GM19463 (cell line): ENCODE results near the gene PDE9A.
"Not testable (repeated sequence)": the region's sequence is repeated elsewhere in the genome, so short reads cannot be mapped to it uniquely, and the experiment has no call there.

Source experiments
- ATAC-seq: cut with Tn5 transposase; IDR thresholded peaks from one replicate; pipeline ENCODE4 v1.9.1; 2021; ENCODE audit warnings: mild to moderate bottlenecking, moderate library complexity; ENCODE audit not compliant: unreplicated experiment

Gene PDE9A

DNA sequence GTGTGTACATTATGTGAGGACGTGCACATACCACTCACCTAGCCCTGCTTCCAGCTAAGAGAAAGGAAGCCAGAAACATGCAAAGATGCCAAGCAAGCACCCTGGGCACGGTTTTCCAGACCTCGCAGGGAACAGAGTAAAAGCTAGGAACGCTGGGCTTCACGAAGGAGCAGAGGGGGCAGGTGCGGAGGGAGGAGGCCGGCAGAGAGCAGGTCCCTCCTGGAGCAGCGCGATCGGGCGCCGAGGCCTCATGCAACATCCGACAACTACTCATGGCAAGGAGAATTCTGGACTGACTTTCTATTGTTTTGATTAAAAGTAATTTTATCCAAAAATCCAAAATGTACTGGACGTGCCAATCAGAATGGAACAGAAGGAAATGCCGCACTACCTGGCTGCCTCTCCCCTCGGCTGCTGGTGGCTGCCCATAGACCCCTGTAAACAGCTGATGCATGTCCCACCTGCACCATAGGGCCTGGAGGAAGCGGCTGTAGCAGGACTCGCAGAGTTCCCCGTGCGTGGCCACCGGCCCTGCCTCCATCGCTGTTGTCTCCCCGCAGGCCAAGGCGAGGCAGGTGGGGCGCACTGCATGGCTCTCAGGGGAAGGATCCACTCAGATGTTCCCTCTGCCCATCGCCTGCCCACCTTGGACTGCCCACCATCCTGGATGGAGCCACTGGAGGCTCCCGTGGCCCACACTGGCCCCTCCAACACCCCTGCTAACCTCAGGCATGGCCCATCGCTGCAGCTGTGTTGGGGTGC is 132.4 kb downstream of the PDE9A start:
- no peak for ATAC-seq

- no peak for ATAC-seq
Measured at GRCh38 chr21:42786884-42787283, 133.5 kb downstream of the PDE9A start.

DNA sequence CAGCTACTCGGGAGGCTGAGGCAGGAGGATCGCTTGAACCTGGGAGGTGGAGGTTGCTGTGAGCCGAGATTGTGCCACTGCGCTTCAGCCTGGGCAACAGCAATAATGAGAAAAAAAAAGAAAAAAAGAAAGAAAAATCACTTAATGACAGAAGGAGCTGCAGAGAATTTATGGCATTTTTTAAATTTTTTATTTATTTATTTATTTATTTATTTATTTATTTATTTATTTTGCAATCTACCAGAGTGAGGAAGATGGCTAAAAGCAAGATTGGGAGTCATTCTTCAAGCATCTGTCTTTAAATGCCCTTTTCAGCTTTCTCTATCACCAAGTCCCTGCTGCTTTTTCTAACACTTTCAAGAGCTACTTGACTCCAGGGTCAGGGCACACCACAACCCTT is 134.2 kb downstream of the PDE9A start:
- no peak for ATAC-seq

- no peak for ATAC-seq
Measured at GRCh38 chr21:42790520-42791065, 137.2 kb downstream of the PDE9A start.

GRCh38 chr21:42793774-42794173 is 140.4 kb downstream of the PDE9A start:
- ATAC-seq = no peak

DNA sequence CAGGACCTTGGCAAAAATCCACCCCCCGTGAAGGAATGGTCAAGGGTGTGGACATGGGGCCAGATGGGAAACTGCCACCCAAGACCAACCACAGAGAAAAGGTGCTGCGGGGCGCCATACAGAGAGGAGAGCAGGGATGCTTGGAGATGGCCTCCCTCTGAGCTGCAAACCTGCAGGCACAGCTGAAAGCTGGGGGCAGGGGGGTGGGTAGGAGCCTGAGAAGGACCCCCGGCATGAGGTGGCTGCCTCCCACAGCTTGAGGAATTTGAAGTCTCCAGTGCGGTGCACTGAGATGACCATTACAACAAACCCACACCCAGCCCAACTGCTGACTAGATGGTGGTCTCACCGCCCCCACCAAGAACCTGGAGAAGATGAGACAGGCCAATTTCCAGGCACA is 141.1 kb downstream of the PDE9A start:
- ATAC-seq = no peak

GRCh38 chr21:42796327-42797062 is 143.1 kb downstream of the PDE9A start:
- no peak for ATAC-seq

DNA sequence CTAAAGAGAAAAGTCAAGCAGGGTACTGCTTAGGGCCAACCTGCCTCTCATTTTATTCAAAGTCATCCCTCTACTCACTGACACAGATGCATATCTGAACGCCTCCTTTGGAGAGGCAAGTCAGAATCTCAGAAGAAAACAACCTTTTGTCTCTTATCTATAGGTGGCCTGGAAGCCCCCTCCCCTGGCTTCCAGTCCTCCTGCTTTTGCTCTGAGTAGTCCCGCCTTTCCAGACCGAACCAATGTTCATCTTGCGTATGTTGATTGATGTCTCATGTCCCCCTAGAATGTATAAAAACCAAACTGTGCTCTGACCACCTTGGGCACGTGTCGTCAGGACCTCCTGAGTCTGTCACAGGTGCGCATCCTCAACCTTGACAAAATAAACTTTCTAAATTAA is 144.1 kb downstream of the PDE9A start:
- ATAC-seq = no peak

GRCh38 chr21:42798106-42798505 is 144.7 kb downstream of the PDE9A start:
- ATAC-seq = no peak

DNA sequence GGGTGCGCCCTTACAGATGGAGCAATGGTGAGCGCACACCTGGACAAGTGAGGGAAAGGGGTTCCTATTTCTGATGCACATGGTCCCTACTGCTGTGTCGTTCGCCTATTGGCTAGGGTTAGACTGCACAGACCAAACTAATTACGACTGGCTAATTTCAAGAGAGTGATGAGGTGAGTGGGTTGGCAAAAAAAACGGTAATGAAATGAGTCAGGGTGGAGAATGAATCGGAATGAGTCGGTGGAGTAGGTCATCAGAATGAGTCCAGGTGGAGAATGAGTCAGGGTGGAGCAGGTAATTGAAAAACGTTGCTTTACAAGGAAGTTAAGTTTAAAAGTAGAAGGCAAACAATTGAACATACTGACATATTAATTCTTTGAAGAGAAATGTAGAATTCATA is 146.1 kb downstream of the PDE9A start:
- ATAC-seq = no peak

DNA sequence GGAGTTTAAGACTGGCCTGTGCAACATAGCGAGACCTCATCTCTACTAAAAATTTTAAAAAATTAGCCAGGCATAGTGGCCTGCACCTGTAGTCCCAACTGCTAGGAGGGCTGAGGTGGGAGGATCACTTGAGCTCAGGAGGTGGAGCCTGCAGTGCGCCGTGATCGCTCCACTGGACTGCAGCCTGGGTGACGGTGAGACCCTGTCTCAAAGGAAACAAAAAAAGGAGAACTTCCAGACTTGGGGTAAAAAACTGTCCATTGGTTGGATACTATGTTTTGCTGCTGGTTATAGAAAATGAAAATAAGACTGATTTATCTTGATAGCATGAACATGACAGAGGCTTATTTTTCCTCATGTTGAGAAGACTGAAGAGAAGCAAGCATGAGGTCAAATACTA is 146.5 kb downstream of the PDE9A start:
- ATAC-seq = no peak

DNA sequence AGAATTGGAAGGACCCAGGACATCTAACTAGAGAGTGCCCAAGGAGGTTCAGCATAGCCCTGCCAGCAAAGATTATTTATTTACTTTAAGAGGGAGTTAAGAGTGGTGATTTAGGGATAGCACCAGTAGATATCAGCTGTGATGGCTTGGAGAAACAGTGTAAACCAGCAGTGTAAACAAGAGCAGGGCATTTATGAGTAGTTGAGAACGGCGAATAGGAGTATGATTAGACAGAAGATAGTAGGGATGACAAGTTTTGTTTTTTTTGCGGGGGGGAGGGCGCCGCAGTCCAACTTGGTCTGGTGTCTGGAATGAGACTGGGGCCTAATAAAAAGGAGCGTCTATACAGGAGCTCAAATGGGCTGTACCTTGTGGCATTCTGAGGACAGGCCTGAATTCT is 148.2 kb downstream of the PDE9A start:
- ATAC-seq = not testable (repeated sequence)

DNA sequence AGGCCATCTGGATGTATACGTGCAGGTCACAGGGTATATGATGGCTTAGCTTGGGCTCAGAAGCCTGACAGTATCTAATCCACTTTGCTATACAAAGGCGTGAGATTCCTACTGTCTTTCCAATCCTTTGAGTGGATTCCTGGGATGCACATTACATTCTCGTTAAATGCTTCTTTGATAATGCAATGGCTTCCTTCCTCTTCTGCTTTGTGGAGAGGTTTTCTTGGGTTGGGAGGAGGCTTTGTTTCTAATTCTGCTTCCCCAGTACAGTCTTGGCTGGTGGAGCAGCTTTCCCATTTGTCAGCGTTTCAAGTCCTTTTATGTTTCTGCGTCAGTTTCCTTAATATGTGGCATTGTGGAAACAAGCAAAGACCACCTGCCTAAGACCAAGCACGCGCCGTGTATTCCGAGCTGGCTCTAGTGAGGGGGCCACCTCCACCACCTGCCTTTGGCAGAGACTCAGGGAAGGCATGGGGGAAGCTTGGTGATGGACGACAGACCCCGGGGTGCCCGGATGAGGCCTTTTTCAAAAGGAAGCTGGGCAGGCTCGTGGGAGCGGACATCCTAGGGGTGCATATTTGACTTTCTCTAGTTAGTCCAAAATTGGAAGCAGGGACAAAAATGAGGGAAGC is 153.2 kb downstream of the PDE9A start:
- no peak for ATAC-seq

GRCh38 chr21:42807293-42807895 is 154.0 kb downstream of the PDE9A start:
- not testable (repeated sequence) for ATAC-seq

- ATAC-seq = no peak
Measured at GRCh38 chr21:42807938-42808613, 154.7 kb downstream of the PDE9A start.

DNA sequence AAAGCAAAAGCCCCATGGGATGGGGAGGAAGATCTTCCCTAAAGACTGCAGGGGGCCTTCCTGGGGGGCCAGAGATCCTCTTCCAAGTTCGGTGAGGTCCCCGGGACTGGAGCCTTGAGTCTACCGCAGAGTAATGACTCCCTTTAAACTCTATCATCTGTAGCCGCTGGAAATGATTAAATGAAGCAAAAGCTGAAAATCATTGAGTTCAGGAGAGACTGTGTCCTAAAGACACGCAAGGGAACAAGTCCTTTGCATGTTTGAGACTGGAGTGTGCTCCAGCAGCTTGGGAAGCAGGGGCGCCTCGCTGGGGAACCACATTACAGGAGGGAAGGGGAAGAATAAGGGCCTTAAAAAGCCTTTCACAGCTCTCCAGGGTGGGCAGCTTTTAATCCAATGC is 155.8 kb downstream of the PDE9A start:
- ATAC-seq = no peak

DNA sequence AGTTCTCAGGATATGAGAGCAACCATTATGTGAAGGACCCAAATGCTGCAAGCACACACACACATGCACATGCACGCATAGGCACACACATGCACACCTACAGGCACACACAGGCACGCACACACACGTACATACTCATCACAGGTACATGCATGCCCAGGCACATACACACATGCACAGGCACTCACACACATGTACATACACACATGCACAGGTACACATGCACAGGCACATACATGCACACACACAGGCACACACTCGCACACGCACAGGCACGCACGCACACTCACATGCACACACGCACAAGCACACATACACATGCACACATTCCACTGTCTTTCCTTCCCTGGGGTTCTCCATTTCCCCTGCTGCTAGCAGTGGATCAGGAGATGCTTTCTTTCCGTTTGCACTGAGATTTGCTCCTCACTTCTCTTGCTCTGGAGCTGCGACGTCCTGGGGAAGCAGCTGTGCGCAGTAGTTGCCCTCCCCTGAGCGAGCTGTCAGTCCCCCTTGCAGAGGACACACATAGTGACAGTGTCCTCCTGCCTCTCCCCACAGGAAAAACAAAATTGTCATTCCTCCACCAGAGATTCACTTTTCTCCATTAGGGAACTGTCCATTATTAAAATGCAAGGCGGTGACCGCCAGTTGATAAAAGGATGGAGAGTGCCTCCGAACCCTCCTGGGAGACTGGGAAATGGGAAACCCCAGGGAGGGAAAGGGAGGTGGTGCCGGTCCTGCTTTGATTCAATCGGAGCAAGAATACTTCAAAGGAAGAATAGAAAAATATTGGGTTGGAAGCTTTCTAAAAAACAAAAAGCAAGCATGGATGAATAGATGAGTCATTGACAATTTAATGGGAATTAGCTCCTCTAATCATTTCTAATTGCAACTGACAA is 156.4 kb downstream of the PDE9A start:
- no peak for ATAC-seq

DNA sequence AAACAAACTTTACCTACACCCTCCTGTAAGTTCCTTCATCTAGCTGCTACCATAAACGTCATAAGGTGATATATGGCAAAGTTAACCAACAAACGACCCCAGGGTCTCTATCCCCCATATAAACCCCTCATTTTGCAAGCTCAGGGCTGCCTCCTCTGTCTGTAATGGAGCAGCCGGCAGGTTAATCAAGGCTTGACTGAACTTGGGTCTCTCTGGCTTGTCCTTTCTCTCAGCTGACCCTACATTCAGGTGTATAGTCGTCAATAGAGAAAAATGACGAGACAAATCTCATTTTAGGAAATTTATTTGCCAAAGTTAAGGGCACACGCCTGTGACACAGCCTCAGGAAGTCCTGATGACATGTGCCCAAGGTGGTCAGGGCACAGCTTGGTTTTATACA is 158.5 kb downstream of the PDE9A start:
- ATAC-seq = no peak

DNA sequence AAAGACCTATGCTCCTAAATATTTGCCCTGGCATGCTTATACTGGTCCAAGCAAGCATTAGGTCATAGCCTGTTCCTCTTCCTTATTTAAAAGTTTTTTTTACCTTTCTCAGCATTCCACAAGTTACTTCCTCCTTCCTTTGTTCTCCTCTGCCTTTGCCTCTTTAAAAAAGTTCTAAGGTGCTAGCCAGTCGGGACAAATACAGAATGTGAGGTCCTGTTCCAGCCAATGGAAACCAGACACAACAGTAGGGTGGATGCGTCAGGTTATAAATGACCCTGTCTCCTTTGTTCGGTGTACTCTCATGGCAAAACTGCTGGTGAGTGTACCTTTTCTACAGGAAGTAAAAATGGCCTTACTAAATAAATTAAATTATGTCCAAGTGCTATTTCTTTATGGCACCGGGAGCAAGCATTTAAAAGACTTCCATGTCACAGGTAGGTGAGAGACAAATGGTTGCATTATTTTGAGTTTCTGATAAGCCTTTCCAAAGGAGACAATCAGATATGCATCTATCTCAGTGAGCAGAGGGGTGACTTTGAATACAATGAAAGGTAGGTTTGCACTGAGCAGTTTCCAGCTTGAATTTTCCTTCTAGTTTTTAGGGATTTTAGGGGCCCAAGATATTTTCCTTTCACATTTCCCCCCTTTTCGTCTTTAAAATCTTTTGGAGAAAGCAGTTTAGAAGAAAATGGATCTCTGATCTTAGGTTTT is 159.3 kb downstream of the PDE9A start:
- not testable (repeated sequence) for ATAC-seq
